HCT116 (cell line): Measurements from ENCODE around the gene PRPH. TPM values are rescaled to one million over a fixed set of nuclear protein-coding genes. Genes with fewer than 3 reads are reported as not detected.

ENCODE experiments used
- ATAC-seq: fragments of 200-7000 bp; cut with Tn5 transposase; 2 replicates; pipeline ENCODE4 v1.9.1; 2020; ENCODE audit warnings: mild to moderate bottlenecking, moderate library complexity
- BruUV-seq: library from RNA; stranded (reverse); fragments of 400-500 nt; replicated peaks from 2 replicates; lab custom pipeline; 2021; lab: Mats Ljungman, UMichigan
- CTCF ChIA-PET: fragments of 300-600 bp; sonication (Branson Sonifier 250); formaldehyde crosslinking; loops from one replicate; lab custom pipeline; 2021; ENCODE audit warnings: antibody characterized with exemption; lab: Charles Lee
- POLR2A ChIA-PET: fragments of 300-600, 350-600 bp; sonication (Branson Sonifier 250); formaldehyde crosslinking; loops from one replicate; lab custom pipeline; 2021; ENCODE audit warnings: antibody characterized with exemption; lab: Charles Lee
- RAD21 ChIA-PET, 2 experiments: fragments of 300-600 bp; sonication (Branson Sonifier 250); formaldehyde crosslinking; loops; one replicate each; lab custom pipeline; 2023; ENCODE audit warnings: low total read pairs in 2 of 2; ENCODE audit not compliant: uncharacterized antibody in 2 of 2, unreplicated experiment in 2 of 2, low non-redundant PET in 1 of 2; lab: Charles Lee
- DNase-seq: peaks from one replicate; pipeline ENCODE4 v3.0.0-alpha.2; 2010; ENCODE audit warnings: low read depth, low spot score
- H2AFZ ChIP-seq: fragments of 200-600 bp; shearing (Covaris generic), sonication (generic); 2 replicates; pipeline ENCODE4 v1.6.1; 2017; ENCODE audit warnings: low read depth, mixed run types, mixed read lengths, antibody characterized with exemption, low read length; ENCODE audit not compliant: poor library complexity, severe bottlenecking
- H3K27ac ChIP-seq: 2 replicates; pipeline ENCODE4 v1.5.1; 2012; ENCODE audit warnings: low read depth, low read length
- H3K27me3 ChIP-seq: fragments of 200-600 bp; sonication (generic); 2 replicates; pipeline ENCODE4 v1.6.1; 2016; ENCODE audit warnings: mixed run types, low read length, mixed read lengths; ENCODE audit not compliant: insufficient read depth
- H3K36me3 ChIP-seq, 2 experiments: fragments of 200-500 bp in 1 of 2; fragments of 200-600 bp in 1 of 2; sonication (Bioruptor generic) in 1 of 2; sonication (generic) in 1 of 2; 2 replicates each; pipeline versions ENCODE4 v1.5.1 to v1.6.1; 2014 to 2016; ENCODE audit warnings: low read length in 2 of 2, inconsistent platforms in 1 of 2, mixed read lengths in 1 of 2, mixed run types in 1 of 2; ENCODE audit not compliant: insufficient read depth in 2 of 2, control insufficient read depth in 1 of 2
- H3K4me1 ChIP-seq, 2 experiments: fragments of 200-600 bp in 1 of 2; sonication (generic) in 1 of 2; 2 replicates each; pipeline versions ENCODE4 v1.5.1 to v1.6.1; 2012 to 2017; ENCODE audit warnings: low read length in 2 of 2, inconsistent platforms in 1 of 2, mild to moderate bottlenecking in 1 of 2, mixed read lengths in 1 of 2, mixed run types in 1 of 2, moderate library complexity in 1 of 2; ENCODE audit not compliant: insufficient read depth in 2 of 2, control insufficient read depth in 1 of 2
- H3K4me2 ChIP-seq: fragments of 200-600 bp; sonication (generic); 2 replicates; pipeline ENCODE4 v1.6.1; 2017; ENCODE audit warnings: mixed run types, low read length, mixed read lengths
- H3K4me3 ChIP-seq, 2 experiments: fragments of 200-600 bp in 1 of 2; sonication (generic) in 1 of 2; replicated peaks in 1 of 2; 2 replicates each; pipeline ENCODE4 v1.5.1; 2011 to 2016; ENCODE audit warnings: low read length in 2 of 2, control low read depth in 1 of 2, low read depth in 1 of 2, mild to moderate bottlenecking in 1 of 2, mixed read lengths in 1 of 2, mixed run types in 1 of 2
- H3K79me2 ChIP-seq: fragments of 200-600 bp; sonication (generic); 2 replicates; pipeline ENCODE4 v1.6.1; 2017; ENCODE audit warnings: mild to moderate bottlenecking, mixed run types, low read length, moderate library complexity, mixed read lengths; ENCODE audit not compliant: insufficient read depth
- H3K9ac ChIP-seq: fragments of 200-600 bp; sonication (generic); 2 replicates; pipeline ENCODE4 v1.6.1; 2016; ENCODE audit warnings: low read length, mixed read lengths
- H3K9me2 ChIP-seq: fragments of 200-600 bp; sonication (generic), shearing (Covaris generic); 2 replicates; pipeline ENCODE4 v1.6.1; 2017; ENCODE audit warnings: mixed run types, mild to moderate bottlenecking, moderate library complexity; ENCODE audit not compliant: insufficient read depth
- H3K9me3 ChIP-seq, 2 experiments: fragments of 200-500 bp in 1 of 2; fragments of 200-600 bp in 1 of 2; sonication (Bioruptor generic) in 1 of 2; sonication (generic) in 1 of 2; 2 replicates each; pipeline ENCODE4 v1.6.1; 2014 to 2017; ENCODE audit warnings: low read length in 2 of 2, mixed read lengths in 2 of 2, inconsistent platforms in 1 of 2, low read depth in 1 of 2, mild to moderate bottlenecking in 1 of 2, mixed run types in 1 of 2, moderate library complexity in 1 of 2; ENCODE audit not compliant: control insufficient read depth in 1 of 2, insufficient read depth in 1 of 2
- H4K20me1 ChIP-seq: fragments of 200-600 bp; sonication (generic), shearing (Covaris generic); 2 replicates; pipeline ENCODE4 v1.6.1; 2017; ENCODE audit warnings: mixed run types, mild to moderate bottlenecking, moderate library complexity; ENCODE audit not compliant: insufficient read depth
- CEBPB ChIP-seq: IDR thresholded peaks from 2 replicates; pipeline ENCODE4 v1.6.1; 2012; ENCODE audit warnings: low read depth
- CTCF ChIP-seq, 3 experiments: fragments of 200-600 bp in 1 of 3; sonication (generic) in 1 of 3; IDR thresholded peaks in 2 of 3; conservative IDR thresholded peaks in 1 of 3; 2 replicates each; pipeline ENCODE4 v1.5.1; 2012 to 2017; ENCODE audit warnings: low read depth in 2 of 3, low read length in 2 of 3, antibody characterized with exemption in 1 of 3, borderline replicate concordance in 1 of 3, control low read depth in 1 of 3, mild to moderate bottlenecking in 1 of 3, mixed read lengths in 1 of 3, mixed run types in 1 of 3, moderate library complexity in 1 of 3; ENCODE audit not compliant: insufficient read depth in 1 of 3
- EGR1 ChIP-seq: IDR thresholded peaks from 2 replicates; pipeline ENCODE4 v1.6.1; 2012; ENCODE audit warnings: low read depth
- ELF1 ChIP-seq: IDR thresholded peaks from 2 replicates; pipeline ENCODE4 v1.6.1; 2012; ENCODE audit warnings: low read depth, borderline replicate concordance
- EZH2 ChIP-seq: fragments of 200-600 bp; sonication (generic); IDR thresholded peaks from 2 replicates; pipeline ENCODE4 v1.6.1; 2017; ENCODE audit warnings: antibody characterized with exemption, mixed run types
- EZH2phosphoT487 ChIP-seq: fragments of 200-600 bp; IDR thresholded peaks from 2 replicates; pipeline ENCODE4 v1.6.1; 2018; ENCODE audit warnings: antibody characterized with exemption, borderline replicate concordance
- MAX ChIP-seq: IDR thresholded peaks from 2 replicates; pipeline ENCODE4 v1.6.1; 2012
- POLR2AphosphoS5 ChIP-seq: IDR thresholded peaks from 2 replicates; pipeline ENCODE4 v1.6.1; 2011; ENCODE audit warnings: mild to moderate bottlenecking, low read depth, low read length, moderate library complexity
- SIN3A ChIP-seq: IDR thresholded peaks from 2 replicates; pipeline ENCODE4 v1.6.1; 2012; ENCODE audit warnings: low read depth
- SP1 ChIP-seq: IDR thresholded peaks from 2 replicates; pipeline ENCODE4 v1.6.1; 2012; ENCODE audit warnings: low read depth
- TCF7L2 ChIP-seq: IDR thresholded peaks from 2 replicates; pipeline ENCODE4 v1.7.0; 2011; ENCODE audit warnings: borderline replicate concordance, inconsistent platforms; ENCODE audit not compliant: insufficient read depth, insufficient read length; ENCODE audit errors: extremely low read depth
- YY1 ChIP-seq: IDR thresholded peaks from 2 replicates; pipeline ENCODE4 v1.6.1; 2011; ENCODE audit warnings: low read length, low read depth, moderate library complexity, mild to moderate bottlenecking; ENCODE audit not compliant: insufficient replicate concordance; ENCODE audit errors: extremely low read depth
- ZNF274 ChIP-seq: fragments of 200-500 bp; sonication (Bioruptor generic); IDR thresholded peaks from 2 replicates; pipeline ENCODE4 v1.6.1; 2014; ENCODE audit warnings: mild to moderate bottlenecking, low read depth, low read length, inconsistent platforms
- intact Hi-C: fragments of 100-400 bp; cut with micrococcal nuclease; formaldehyde crosslinking; loops from 2 replicates; pipeline ENCODE4 v1.10.0; 2022
- total RNA-seq: library from RNA; stranded (reverse); gene quantifications from one replicate; pipeline ENCODE4 v1.2.1, GENCODE V29; 2021; ENCODE audit not compliant: unreplicated experiment

The PRPH gene
- total RNA-seq, 1 experiment from 2014 or later = 6.7 TPM

GRCh38 chr12:49342914-49343731 is 48.2 kb downstream of the PRPH start:
- POLR2A ChIA-PET = interaction anchor here (0.6 to 1.4 kb wide), 4 partner anchors 9 to 811 kb away, joined by 3 read pairs; no protein-coding TSS in a partner anchor
- no peaks in the 10 kb centered on the region for H3K27me3 ChIP-seq
- H3K27ac ChIP-seq = peak overlapping the region; percentile 28; the same call in 1 of the 2 replicates

More at GRCh38 chr12:49342914-49343731, 48.2 kb downstream of the PRPH start:
- CTCF ChIA-PET = interaction anchor here (0.6 to 3.0 kb wide), 14 partner anchors 10 to 238 kb away, joined by 3 to 45 read pairs (median 6); partner anchors contain the start of gene TROAP
- ATAC-seq (peak; percentile 2; the same call in 1 of the 2 replicates), DNase-seq (no peak)
- intact Hi-C loops = loop anchor here (1.0 to 2.0 kb wide), 3 partner anchors 44 to 78 kb away; partner anchors contain the start of gene TUBA1C
- peak overlapping the region; percentile 78 for H3K4me2 ChIP-seq
- peaks cover 34 to 65% of the 10 kb centered on the region in 2 experiments for H3K4me1 ChIP-seq
- H3K9ac ChIP-seq = peak overlapping the region; percentile 46
- no peaks in the 10 kb centered on the region for H3K9me2 ChIP-seq
- no peaks in the 10 kb centered on the region for H3K36me3 ChIP-seq
- H3K79me2 ChIP-seq = no peaks in the 10 kb centered on the region
- TF ChIP-seq MAX (no peak), TCF7L2 (no peak), EGR1 (no peak), YY1 (no peak), SIN3A (no peak), ZNF274 (no peak), ELF1 (no peak), POLR2AphosphoS5 (no peak), EZH2 (no peak), EZH2phosphoT487 (no peak), CTCF (IDR thresholded peaks at IDR 0.05 in 2 of 3, conservative IDR thresholded peaks at IDR 0.05 in 1 of 3; ENCODE audit: borderline replicate concordance in 1 of 3, insufficient read depth in 1 of 3, low read depth in 2 of 3, low read length in 2 of 3) (no peak), SP1 (no peak), CEBPB (no peak)
- H3K4me3 ChIP-seq = peak overlapping the region; percentile 35 to 47
- H2AFZ ChIP-seq = peak overlapping the region; percentile 94
- H4K20me1 ChIP-seq = no peaks in the 10 kb centered on the region
- RAD21 ChIA-PET = interaction anchor here in 1 of 2 experiments (1.3 kb wide), 1 partner anchor 11 kb away, joined by 4 read pairs; no protein-coding TSS in a partner anchor
- H3K9me3 ChIP-seq = no peaks in the 10 kb centered on the region
- BruUV-seq = no TSS peak
